Dendritic cell treated with granulocyte-macrophage colony-stimulating factor and Interleukin-4, amounts not matched to agents 40 ng/mL and 50 ng/mL, for 4 days (primary cell): ENCODE results near the gene MED17.

Experiments
- H3K27ac Mint-ChIP-seq: one replicate; pipeline ENCODE4 v1.8.0; 2022; ENCODE audit warnings: mild to moderate bottlenecking, mixed read lengths
- H3K27me3 Mint-ChIP-seq: one replicate; pipeline ENCODE4 v1.8.0; 2022; ENCODE audit warnings: mild to moderate bottlenecking, mixed read lengths
- H3K36me3 Mint-ChIP-seq: one replicate; pipeline ENCODE4 v1.8.0; 2022; ENCODE audit warnings: low read depth, mixed read lengths
- H3K4me1 Mint-ChIP-seq: one replicate; pipeline ENCODE4 v1.8.0; 2022; ENCODE audit warnings: low read depth, mixed read lengths
- H3K4me3 Mint-ChIP-seq: one replicate; pipeline ENCODE4 v1.8.0; 2022; ENCODE audit warnings: mild to moderate bottlenecking, moderate library complexity, mixed read lengths
- H3K9me3 Mint-ChIP-seq: one replicate; pipeline ENCODE4 v1.8.0; 2022; ENCODE audit warnings: mixed read lengths
- intact Hi-C: fragments of 100-400 bp; cut with micrococcal nuclease; formaldehyde crosslinking; loops from one replicate; pipeline ENCODE4 v1.15.0; 2022

Gene MED17, protein sequence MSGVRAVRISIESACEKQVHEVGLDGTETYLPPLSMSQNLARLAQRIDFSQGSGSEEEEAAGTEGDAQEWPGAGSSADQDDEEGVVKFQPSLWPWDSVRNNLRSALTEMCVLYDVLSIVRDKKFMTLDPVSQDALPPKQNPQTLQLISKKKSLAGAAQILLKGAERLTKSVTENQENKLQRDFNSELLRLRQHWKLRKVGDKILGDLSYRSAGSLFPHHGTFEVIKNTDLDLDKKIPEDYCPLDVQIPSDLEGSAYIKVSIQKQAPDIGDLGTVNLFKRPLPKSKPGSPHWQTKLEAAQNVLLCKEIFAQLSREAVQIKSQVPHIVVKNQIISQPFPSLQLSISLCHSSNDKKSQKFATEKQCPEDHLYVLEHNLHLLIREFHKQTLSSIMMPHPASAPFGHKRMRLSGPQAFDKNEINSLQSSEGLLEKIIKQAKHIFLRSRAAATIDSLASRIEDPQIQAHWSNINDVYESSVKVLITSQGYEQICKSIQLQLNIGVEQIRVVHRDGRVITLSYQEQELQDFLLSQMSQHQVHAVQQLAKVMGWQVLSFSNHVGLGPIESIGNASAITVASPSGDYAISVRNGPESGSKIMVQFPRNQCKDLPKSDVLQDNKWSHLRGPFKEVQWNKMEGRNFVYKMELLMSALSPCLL

DNA sequence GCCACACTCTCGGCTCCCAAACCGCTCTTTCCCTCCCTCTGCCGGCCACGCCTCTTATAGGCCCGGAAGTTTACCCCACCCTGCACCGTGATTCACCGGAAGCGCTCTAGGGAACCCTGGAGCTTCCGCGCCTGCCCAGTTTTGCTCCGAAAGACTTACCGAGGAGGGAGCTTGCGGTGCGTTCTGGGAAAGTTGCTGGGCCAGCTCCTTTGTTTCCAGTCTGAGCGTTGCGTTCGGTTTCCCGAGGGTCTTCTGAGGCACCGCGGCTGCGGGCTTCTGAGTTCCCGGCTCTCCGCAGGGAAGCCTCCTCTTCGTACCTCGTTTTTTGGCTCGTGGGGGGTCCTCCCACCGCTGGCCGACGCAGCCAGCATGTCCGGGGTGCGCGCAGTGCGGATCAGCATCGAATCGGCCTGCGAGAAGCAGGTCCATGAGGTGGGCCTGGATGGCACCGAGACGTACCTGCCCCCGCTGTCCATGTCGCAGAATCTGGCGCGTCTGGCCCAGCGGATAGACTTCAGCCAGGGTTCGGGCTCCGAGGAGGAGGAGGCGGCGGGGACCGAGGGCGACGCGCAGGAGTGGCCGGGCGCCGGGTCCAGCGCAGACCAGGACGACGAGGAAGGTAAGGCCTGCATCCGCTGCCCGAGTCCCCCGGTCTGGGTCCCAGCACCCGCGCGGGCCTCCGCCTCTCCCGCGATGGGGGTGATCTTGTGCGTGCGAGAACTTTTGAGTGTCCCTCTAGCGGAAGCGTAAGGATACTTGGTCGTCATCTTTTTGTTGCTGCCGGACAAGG, at the start of gene MED17:
MED17 (plus strand) TSS at position 138 of the 790 bp plus-strand sequence; CDS start at position 370, 232 bp downstream.
- H3K27ac Mint-ChIP-seq, result peak within 1 kb of the TSS; percentile 90
- no peaks in the 10 kb centered on the region for H3K27me3 Mint-ChIP-seq
- intact Hi-C loops, result loop anchor here (1.0 to 10.0 kb wide), 3 partner anchors 43 to 590 kb away; partner anchors contain the start of genes C11orf54, CEP295, SLC36A4 and TAF1D
- peaks cover 48% of the 10 kb centered on the region for H3K36me3 Mint-ChIP-seq
- H3K4me3 Mint-ChIP-seq, result peak within 1 kb of the TSS; percentile 88
- peaks cover 31% of the 10 kb centered on the region for H3K4me1 Mint-ChIP-seq
- no peaks in the 10 kb centered on the region for H3K9me3 Mint-ChIP-seq

DNA sequence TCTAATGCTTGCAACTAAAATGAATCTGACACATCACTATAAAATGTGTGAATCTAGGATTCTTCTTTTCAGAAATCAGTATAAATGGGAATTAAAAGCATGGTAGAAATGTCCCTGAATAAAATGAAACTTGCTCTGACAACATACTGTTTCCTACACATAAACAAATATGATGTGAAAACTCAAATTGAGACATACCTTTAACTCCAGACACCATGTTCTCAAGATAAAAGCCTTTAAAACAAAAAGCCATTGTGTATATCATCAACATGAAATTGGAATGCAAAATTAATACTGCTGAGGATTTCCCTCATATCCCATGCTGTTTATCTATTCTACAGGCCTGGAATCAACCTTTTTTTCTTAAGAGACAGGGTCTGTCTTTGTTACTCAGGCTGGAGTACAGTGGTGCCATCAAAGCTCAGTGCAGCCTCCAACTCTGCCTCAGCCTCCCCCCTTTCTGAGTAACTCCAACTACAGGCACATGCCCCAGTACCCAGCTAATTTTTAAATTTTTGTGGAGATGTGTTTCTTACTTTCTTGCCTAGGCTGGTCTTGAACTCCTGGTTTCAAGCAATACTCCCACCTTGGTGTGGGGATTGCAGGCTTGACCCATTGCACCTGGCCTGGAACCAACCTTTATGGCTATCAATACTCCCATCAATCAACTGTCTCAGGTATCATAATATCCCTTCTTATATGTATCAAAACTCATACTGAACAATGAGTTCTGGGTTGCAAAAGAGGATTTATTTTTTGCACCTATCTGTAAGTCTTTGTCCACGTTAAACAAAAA, 49.5 kb upstream of the MED17 start:
- Mint-ChIP-seq H3K27me3 (no peaks in the 10 kb centered on the region), H3K27ac (no peak overlapping the region), H3K9me3 (no peaks in the 10 kb centered on the region), H3K36me3 (peaks cover 96% of the 10 kb centered on the region), H3K4me1 (peaks cover 31% of the 10 kb centered on the region), H3K4me3 (no peak overlapping the region)
- intact Hi-C loops, result loop anchor here (5.0 kb wide), 2 partner anchors 37 to 57 kb away; no protein-coding TSS in a partner anchor

DNA sequence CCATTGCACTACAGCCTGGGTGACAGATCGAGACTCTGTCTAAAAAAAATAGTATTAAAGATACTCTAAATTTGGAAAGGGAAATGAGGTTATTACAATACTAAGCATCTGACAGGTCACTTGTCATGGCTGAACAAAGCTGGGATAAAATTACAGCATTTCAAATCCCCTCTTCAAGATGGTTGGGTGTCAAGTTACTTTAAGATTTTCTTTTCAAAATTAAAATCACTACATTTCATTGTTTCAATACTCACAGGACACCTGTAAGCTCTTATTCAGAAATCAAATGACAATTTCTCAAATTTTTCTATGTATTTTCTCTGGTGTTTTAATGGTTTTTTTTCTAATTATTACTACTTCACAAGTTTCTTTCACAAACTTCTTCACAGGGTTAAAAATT, 48.5 kb upstream of the MED17 start:
- Mint-ChIP-seq H3K27me3 (no peaks in the 10 kb centered on the region), H3K36me3 (peaks cover 95% of the 10 kb centered on the region), H3K4me1 (peaks cover 37% of the 10 kb centered on the region), H3K27ac (no peak overlapping the region), H3K4me3 (no peak overlapping the region), H3K9me3 (no peaks in the 10 kb centered on the region)
- intact Hi-C loops, result no loop called here

GRCh38 chr11:93736129-93736528, 48.0 kb upstream of the MED17 start:
- Mint-ChIP-seq H3K27ac (no peak overlapping the region), H3K4me1 (peaks cover 37% of the 10 kb centered on the region), H3K4me3 (no peak overlapping the region), H3K9me3 (no peaks in the 10 kb centered on the region), H3K27me3 (no peaks in the 10 kb centered on the region), H3K36me3 (peaks cover 96% of the 10 kb centered on the region)
- intact Hi-C loops, result no loop called here

DNA sequence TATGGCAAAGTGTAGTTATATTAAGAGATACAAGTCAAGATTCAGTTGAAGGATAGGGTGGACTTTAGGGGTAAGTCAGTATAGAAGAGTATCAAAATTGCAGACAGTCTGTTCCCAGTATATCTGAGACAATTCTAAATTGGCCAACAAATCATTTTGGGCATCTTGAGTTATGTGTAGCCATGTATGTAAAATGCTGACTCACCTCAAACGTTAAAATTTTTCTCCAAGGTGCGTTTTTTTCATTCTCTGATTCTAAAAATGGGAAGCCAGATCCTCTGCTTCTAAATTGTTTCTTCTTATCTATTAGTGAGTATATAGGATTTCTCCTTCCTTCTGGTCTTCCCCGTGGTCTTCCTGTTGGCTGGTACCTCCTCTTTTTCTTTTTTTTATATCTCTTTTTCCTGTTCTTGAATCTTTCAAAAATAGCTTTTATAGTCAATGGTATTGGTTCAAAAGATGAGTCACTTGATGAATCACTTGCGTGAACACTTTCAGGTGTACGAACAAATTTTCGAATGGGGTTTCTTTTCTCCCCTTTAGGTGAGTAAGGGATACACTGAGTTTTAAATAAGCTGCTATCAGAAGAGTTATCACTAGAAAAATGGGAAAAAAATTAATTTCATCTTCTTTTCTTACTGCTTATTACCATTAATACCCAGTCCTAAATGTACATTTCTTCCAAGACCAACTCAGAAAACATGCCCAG, 46.0 kb upstream of the MED17 start:
- intact Hi-C loops, result no loop called here
- Mint-ChIP-seq H3K36me3 (peaks cover 87% of the 10 kb centered on the region), H3K9me3 (no peaks in the 10 kb centered on the region), H3K27ac (peak overlapping the region; percentile 56), H3K4me3 (no peak overlapping the region), H3K4me1 (peaks cover 47% of the 10 kb centered on the region), H3K27me3 (no peaks in the 10 kb centered on the region)

DNA sequence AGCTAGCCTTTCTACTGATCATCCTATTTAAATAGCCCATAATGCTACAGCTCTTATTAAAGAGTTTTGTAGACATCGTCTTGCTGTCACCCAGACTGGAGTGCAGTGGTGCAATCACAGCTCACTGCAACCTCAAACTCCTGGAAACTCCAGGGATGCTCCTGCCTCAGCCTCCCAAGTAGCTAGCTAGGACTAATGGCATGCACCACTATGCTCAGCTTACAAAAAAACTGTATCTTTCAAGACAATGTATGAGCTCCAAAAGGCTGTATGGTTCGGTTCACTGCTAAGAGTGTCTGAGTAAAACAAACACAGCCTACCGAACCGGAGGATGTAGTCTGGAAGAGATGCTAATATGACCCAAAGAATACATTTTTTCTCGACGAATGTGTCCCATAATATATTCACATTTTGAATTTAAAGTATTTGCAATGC, 45.4 kb upstream of the MED17 start:
- Mint-ChIP-seq H3K27ac (no peak overlapping the region), H3K4me1 (peaks cover 52% of the 10 kb centered on the region), H3K27me3 (no peaks in the 10 kb centered on the region), H3K9me3 (no peaks in the 10 kb centered on the region), H3K36me3 (peaks cover 87% of the 10 kb centered on the region), H3K4me3 (peak overlapping the region; percentile 9)
- intact Hi-C loops, result no loop called here

GRCh38 chr11:93740031-93740729, 43.9 kb upstream of the MED17 start:
- Mint-ChIP-seq H3K9me3 (no peaks in the 10 kb centered on the region), H3K27me3 (no peaks in the 10 kb centered on the region), H3K4me3 (peak overlapping the region; percentile 99), H3K27ac (peak overlapping the region; percentile 100), H3K36me3 (peaks cover 79% of the 10 kb centered on the region), H3K4me1 (peaks cover 56% of the 10 kb centered on the region)
- intact Hi-C loops, result loop anchor here (5.0 kb wide), 3 partner anchors 78 to 752 kb away; partner anchors contain the start of genes ANKRD49, CEP295, MRE11 and SLC36A4

GRCh38 chr11:93740730-93741093, 43.4 kb upstream of the MED17 start:
- intact Hi-C loops, result loop anchor here (1.0 to 5.0 kb wide), 4 partner anchors 44 to 752 kb away; partner anchors contain the start of genes ANKRD49, CEP295, MED17 and MRE11
- Mint-ChIP-seq H3K27me3 (no peaks in the 10 kb centered on the region), H3K27ac (peak overlapping the region; percentile 100), H3K4me1 (peaks cover 53% of the 10 kb centered on the region), H3K9me3 (no peaks in the 10 kb centered on the region), H3K36me3 (peaks cover 74% of the 10 kb centered on the region), H3K4me3 (peak overlapping the region; percentile 99)

- H3K36me3 Mint-ChIP-seq, result peaks cover 68% of the 10 kb centered on the region
- peak within 1 kb of the TSS; percentile 99 for H3K4me3 Mint-ChIP-seq
Observed at GRCh38 chr11:93741094-93741881, 42.8 kb upstream of the MED17 start, which contains the start of the genes C11orf54 and TAF1D. C11orf54 (plus strand) TSS chr11:93741672; CDS start chr11:93747394, 5,722 bp downstream. TAF1D (minus strand) TSS chr11:93741495; CDS start chr11:93739304, 2,191 bp downstream.

DNA sequence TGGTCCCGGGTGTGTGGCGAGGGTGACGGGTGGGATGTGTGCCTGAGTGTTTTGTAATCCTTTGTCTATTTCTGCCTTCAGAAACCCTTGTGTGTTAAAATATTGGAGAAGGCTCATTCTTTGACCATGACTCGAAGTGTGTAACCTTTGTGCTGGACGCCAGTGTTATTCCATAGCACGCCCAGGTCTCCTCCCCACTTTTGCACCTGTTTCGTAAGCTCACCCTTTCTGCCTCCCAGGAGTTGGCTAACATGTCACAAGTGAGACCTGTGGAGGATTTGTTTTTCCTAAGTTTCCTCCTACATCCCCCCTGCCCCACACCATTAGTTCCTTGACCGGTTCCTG, 42.2 kb upstream of the MED17 start:
- H3K27ac Mint-ChIP-seq, result peak overlapping the region; percentile 100
- peaks cover 53% of the 10 kb centered on the region for H3K4me1 Mint-ChIP-seq
- H3K4me3 Mint-ChIP-seq, result peak overlapping the region; percentile 99
- H3K36me3 Mint-ChIP-seq, result peaks cover 62% of the 10 kb centered on the region
- no peaks in the 10 kb centered on the region for H3K27me3 Mint-ChIP-seq
- intact Hi-C loops, result loop anchor here (1.0 to 5.0 kb wide), 4 partner anchors 42 to 750 kb away; partner anchors contain the start of genes ANKRD49, CEP295, MED17 and MRE11
- H3K9me3 Mint-ChIP-seq, result no peaks in the 10 kb centered on the region

More at GRCh38 chr11:93741094-93741881, 42.8 kb upstream of the MED17 start, which contains the start of the genes C11orf54 and TAF1D:
- Mint-ChIP-seq H3K27me3 (no peaks in the 10 kb centered on the region), H3K9me3 (no peaks in the 10 kb centered on the region), H3K4me1 (peaks cover 53% of the 10 kb centered on the region), H3K27ac (peak within 1 kb of the TSS; percentile 100)
- intact Hi-C loops, result loop anchor here (1.0 to 5.0 kb wide), 4 partner anchors 43 to 751 kb away; partner anchors contain the start of genes ANKRD49, CEP295, MED17 and MRE11

GRCh38 chr11:93743291-93743690, 40.8 kb upstream of the MED17 start:
- intact Hi-C loops, result loop anchor here (5.0 kb wide), 3 partner anchors 81 to 749 kb away; partner anchors contain the start of genes ANKRD49, CEP295, MRE11 and SLC36A4
- peaks cover 45% of the 10 kb centered on the region for H3K4me1 Mint-ChIP-seq
- H3K27me3 Mint-ChIP-seq, result no peaks in the 10 kb centered on the region
- H3K4me3 Mint-ChIP-seq, result no peak overlapping the region
- H3K27ac Mint-ChIP-seq, result no peak overlapping the region
- no peaks in the 10 kb centered on the region for H3K9me3 Mint-ChIP-seq
- peaks cover 54% of the 10 kb centered on the region for H3K36me3 Mint-ChIP-seq
